ENCODE data around the gene ZC3H7A.

DNA sequence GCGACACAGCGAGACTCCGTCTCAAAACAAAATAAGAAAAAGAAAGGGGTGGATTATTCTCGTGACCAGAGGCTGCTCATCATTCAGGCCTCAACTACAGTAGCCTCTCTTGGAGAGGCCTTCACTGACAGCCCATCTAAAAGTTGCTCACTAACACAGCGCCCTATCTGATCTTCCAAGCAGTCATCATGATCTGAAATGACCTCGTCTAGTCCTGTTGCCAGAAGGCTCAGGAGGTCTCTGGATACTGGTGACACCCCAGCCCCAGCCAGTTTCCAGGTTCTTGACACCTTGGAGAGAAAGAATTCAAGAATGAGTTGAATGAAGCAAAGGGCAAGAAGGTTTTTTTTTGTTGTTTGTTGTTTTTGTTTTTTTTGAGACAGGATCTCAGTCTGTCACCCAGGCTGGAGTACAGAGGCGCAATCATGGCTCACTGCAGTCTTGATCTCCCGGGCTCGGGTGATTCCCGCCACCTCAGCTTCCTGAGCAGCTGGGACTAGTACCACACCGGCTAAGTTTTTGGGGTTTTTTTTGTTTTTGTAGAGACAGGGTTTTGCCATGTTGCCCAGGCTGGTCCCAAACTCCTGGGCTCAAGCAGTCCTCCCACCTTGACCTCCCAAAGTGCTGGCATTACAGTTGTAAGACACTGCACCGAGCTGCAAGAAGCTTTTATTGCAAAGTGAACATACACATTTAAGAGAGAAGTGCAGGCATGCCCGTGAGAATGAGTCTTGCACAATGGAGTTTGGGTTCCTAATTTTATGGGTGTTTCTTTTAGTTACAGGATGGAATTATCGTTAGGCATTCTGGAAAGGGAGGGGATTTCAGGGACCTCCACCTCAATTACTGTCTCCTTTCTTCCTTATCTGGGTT lies 2.7 kb upstream of the ZC3H7A start:
- no peak for TF ChIP-seq POLR2A (IDR thresholded peaks at IDR 0.05)
- no peak for TF ChIP-seq EP300 (IDR thresholded peaks at IDR 0.05)
- TF ChIP-seq, protein P1, sequence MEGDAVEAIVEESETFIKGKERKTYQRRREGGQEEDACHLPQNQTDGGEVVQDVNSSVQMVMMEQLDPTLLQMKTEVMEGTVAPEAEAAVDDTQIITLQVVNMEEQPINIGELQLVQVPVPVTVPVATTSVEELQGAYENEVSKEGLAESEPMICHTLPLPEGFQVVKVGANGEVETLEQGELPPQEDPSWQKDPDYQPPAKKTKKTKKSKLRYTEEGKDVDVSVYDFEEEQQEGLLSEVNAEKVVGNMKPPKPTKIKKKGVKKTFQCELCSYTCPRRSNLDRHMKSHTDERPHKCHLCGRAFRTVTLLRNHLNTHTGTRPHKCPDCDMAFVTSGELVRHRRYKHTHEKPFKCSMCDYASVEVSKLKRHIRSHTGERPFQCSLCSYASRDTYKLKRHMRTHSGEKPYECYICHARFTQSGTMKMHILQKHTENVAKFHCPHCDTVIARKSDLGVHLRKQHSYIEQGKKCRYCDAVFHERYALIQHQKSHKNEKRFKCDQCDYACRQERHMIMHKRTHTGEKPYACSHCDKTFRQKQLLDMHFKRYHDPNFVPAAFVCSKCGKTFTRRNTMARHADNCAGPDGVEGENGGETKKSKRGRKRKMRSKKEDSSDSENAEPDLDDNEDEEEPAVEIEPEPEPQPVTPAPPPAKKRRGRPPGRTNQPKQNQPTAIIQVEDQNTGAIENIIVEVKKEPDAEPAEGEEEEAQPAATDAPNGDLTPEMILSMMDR (IDR thresholded peaks at IDR 0.05): no peak

Measured in suprapubic skin (tissue), 3 donors.